Endothelial cell of umbilical vein (primary cell): Measurements from ENCODE around the gene KLHL24. TPM values are rescaled to one million over a fixed set of nuclear protein-coding genes. Genes with fewer than 3 reads are reported as not detected.

Source experiments
- BruUV-seq: library from RNA; stranded (reverse); fragments of 400-500 nt; replicated peaks from 2 replicates; lab custom pipeline; 2021; lab: Mats Ljungman, UMichigan
- CTCF ChIA-PET: fragments of 300-600, 350-600 bp; sonication (Branson Sonifier 250); formaldehyde crosslinking; loops from one replicate; lab custom pipeline; 2021; ENCODE audit warnings: antibody characterized with exemption, inconsistent platforms; lab: Charles Lee
- POLR2A ChIA-PET: fragments of 300-600, 350-600 bp; sonication (Branson Sonifier 250); formaldehyde crosslinking; loops from one replicate; lab custom pipeline; 2021; ENCODE audit warnings: antibody characterized with exemption, inconsistent platforms; lab: Charles Lee
- DNase-seq: peaks from one replicate; pipeline ENCODE4 v3.0.0-alpha.2; 2011; ENCODE audit warnings: low read depth, low spot score
- FAIRE-seq: peaks from 2 replicates; lab custom pipeline; 2011; peaks lifted over from hg19 to GRCh38; lab: Jason Lieb, UNC
- H2AFZ ChIP-seq: 2 replicates; pipeline ENCODE4 v1.6.0; 2012; ENCODE audit warnings: low read depth, low read length, control low read depth, inconsistent platforms
- H3K27ac ChIP-seq: 2 replicates; pipeline ENCODE4 v1.5.1; 2011; ENCODE audit warnings: low read depth, mild to moderate bottlenecking, control low read depth, low read length, moderate library complexity; ENCODE audit not compliant: insufficient read depth
- H3K27me3 ChIP-seq, 2 experiments: 2 replicates each; pipeline versions ENCODE4 v1.6.0 to v1.6.1; 2011; ENCODE audit warnings: low read length in 2 of 2, mixed read lengths in 1 of 2; ENCODE audit not compliant: control insufficient read depth in 2 of 2, insufficient read depth in 2 of 2
- H3K36me3 ChIP-seq, 2 experiments: 2 replicates in 1 of 2; 3 replicates in 1 of 2; pipeline ENCODE4 v1.5.1; 2011; ENCODE audit warnings: low read length in 2 of 2, mild to moderate bottlenecking in 1 of 2, moderate library complexity in 1 of 2; ENCODE audit not compliant: control insufficient read depth in 2 of 2, insufficient read depth in 2 of 2; ENCODE audit errors: extremely low read depth in 1 of 2
- H3K4me1 ChIP-seq: 3 replicates; pipeline ENCODE4 v1.5.1; 2011; ENCODE audit warnings: mild to moderate bottlenecking, low read length; ENCODE audit not compliant: control insufficient read depth, insufficient read depth; ENCODE audit errors: extremely low read depth
- H3K4me2 ChIP-seq: 2 replicates; pipeline ENCODE4 v1.6.1; 2011; ENCODE audit warnings: low read length, control low read depth, mixed read lengths; ENCODE audit not compliant: insufficient read depth
- H3K4me3 ChIP-seq, 3 experiments: fragments of 200-600 bp in 1 of 3; sonication (generic), shearing (Covaris generic) in 1 of 3; replicated peaks in 1 of 3; 2 replicates each; pipeline ENCODE4 v1.5.1; 2011 to 2016; ENCODE audit warnings: control low read depth in 3 of 3, low read length in 3 of 3, mild to moderate bottlenecking in 2 of 3, inconsistent platforms in 1 of 3, low read depth in 1 of 3, moderate library complexity in 1 of 3; ENCODE audit not compliant: insufficient read depth in 1 of 3
- H3K79me2 ChIP-seq: 2 replicates; pipeline ENCODE4 v1.6.0; 2012; ENCODE audit warnings: low read length, inconsistent platforms; ENCODE audit not compliant: control insufficient read depth, insufficient read depth
- H3K9ac ChIP-seq: replicated peaks from 2 replicates; pipeline ENCODE3; 2011; ENCODE audit warnings: low read length, control low read depth; ENCODE audit not compliant: insufficient read depth; ENCODE audit errors: extremely low read depth
- H3K9me1 ChIP-seq: replicated peaks from 3 replicates; pipeline ENCODE4 v1.6.0; 2011; ENCODE audit warnings: mild to moderate bottlenecking, low read length; ENCODE audit not compliant: control insufficient read depth, insufficient read depth; ENCODE audit errors: extremely low read depth
- H3K9me3 ChIP-seq: replicated peaks from 2 replicates; pipeline ENCODE4 v1.5.1; 2012; ENCODE audit warnings: low read length, inconsistent platforms; ENCODE audit not compliant: control insufficient read depth, insufficient read depth
- H4K20me1 ChIP-seq: replicated peaks from 2 replicates; pipeline ENCODE3; 2011; ENCODE audit warnings: mild to moderate bottlenecking, low read length; ENCODE audit not compliant: control insufficient read depth, insufficient read depth; ENCODE audit errors: extremely low read depth
- CTCF ChIP-seq, 2 donors: IDR thresholded peaks; 1 replicate in 1 of 2; 2 replicates in 1 of 2; pipeline ENCODE4 v1.5.1; 2011; ENCODE audit warnings: low read length in 2 of 2, mild to moderate bottlenecking in 2 of 2, moderate library complexity in 2 of 2, control low read depth in 1 of 2, inconsistent platforms in 1 of 2, low read depth in 1 of 2; ENCODE audit not compliant: insufficient read depth in 1 of 2; ENCODE audit errors: extremely low read depth in 1 of 2
- EZH2 ChIP-seq: IDR thresholded peaks from 2 replicates; pipeline ENCODE4 v1.6.1; 2012; ENCODE audit warnings: borderline replicate concordance, low read depth, mild to moderate bottlenecking, moderate library complexity, low read length, inconsistent platforms; ENCODE audit not compliant: severe bottlenecking
- FOS ChIP-seq: IDR thresholded peaks from 2 replicates; pipeline ENCODE4 v1.6.1; 2011; ENCODE audit warnings: mild to moderate bottlenecking, low read length, moderate library complexity, borderline replicate concordance; ENCODE audit not compliant: insufficient read depth
- GATA2 ChIP-seq: IDR thresholded peaks from 2 replicates; pipeline ENCODE4 v1.7.0; 2011; ENCODE audit warnings: low read depth, mild to moderate bottlenecking, moderate library complexity, mixed read lengths, low read length; ENCODE audit not compliant: insufficient read length, insufficient read depth
- JUN ChIP-seq: IDR thresholded peaks from 2 replicates; pipeline ENCODE4 v1.6.1; 2011; ENCODE audit warnings: borderline replicate concordance, low read depth; ENCODE audit not compliant: insufficient read length, insufficient read depth
- MAX ChIP-seq: IDR thresholded peaks from 2 replicates; pipeline ENCODE4 v1.6.1; 2011; ENCODE audit not compliant: insufficient read depth, insufficient read length
- MYC ChIP-seq: IDR thresholded peaks from one replicate; pipeline ENCODE4 v1.6.1; 2011; ENCODE audit warnings: mild to moderate bottlenecking, low read depth, low read length
- POLR2A ChIP-seq: IDR thresholded peaks from 2 replicates; pipeline ENCODE4 v1.6.1; 2012; ENCODE audit warnings: low read depth, mild to moderate bottlenecking, control low read depth, low read length
- POLR2AphosphoS5 ChIP-seq: IDR thresholded peaks from 2 replicates; pipeline ENCODE4 v1.6.1; 2012; ENCODE audit warnings: low read depth, mild to moderate bottlenecking, control low read depth, low read length, moderate library complexity; ENCODE audit not compliant: insufficient read depth
- dilution Hi-C: fragments of 300-500 bp; cut with MboI; formaldehyde crosslinking; loops from one replicate; pipeline ENCODE4 v1.15.0; 2019; ENCODE audit warnings: low sequenced_read_pairs; ENCODE audit not compliant: extremely low pct_ligation_motif_present
- intact Hi-C: fragments of 100-400 bp; cut with micrococcal nuclease; formaldehyde crosslinking; loops from one replicate; pipeline ENCODE4 v1.10.0; 2022
- polyA plus RNA-seq, 4 experiments: library from polyadenylated mRNA; depleted of rRNA in 3 of 4; stranded (reverse) in 3 of 4; unstranded in 1 of 4; fragments of >200 nt; gene quantifications; 2 replicates each; pipeline versions ENCODE4 v1.2.1 to v1.2.3, GENCODE V29; 2011 to 2012; ENCODE audit warnings: missing spikeins in 1 of 4
- total RNA-seq: library from RNA; stranded (reverse); gene quantifications from 2 replicates; pipeline ENCODE4 v1.2.3, GENCODE V29; 2021

KLHL24 gene
- total and polyA plus RNA-seq, 2 donors (not counting 3 experiments of a cell fraction or from before 2014, with no cell fraction given), result 14.0 to 46.2 TPM

- dilution Hi-C loops, result no loop called here
- no peak for FAIRE-seq
- POLR2A ChIA-PET, result no interaction called here
Measured at GRCh38 chr3:183645254-183645653, 9.8 kb downstream of the KLHL24 start.

More at GRCh38 chr3:183645254-183645653, 9.8 kb downstream of the KLHL24 start:
- CTCF ChIA-PET, result interaction anchor here (1.6 kb wide), 1 partner anchor 17 kb away, joined by 6 read pairs; no protein-coding TSS in a partner anchor
- no peaks in the 10 kb centered on the region for H3K4me1 ChIP-seq
- intact Hi-C loops, result no loop called here
- H3K4me3 ChIP-seq, result no peak overlapping the region
- no peak for DNase-seq
- H3K9me3 ChIP-seq, result no peaks in the 10 kb centered on the region
- no peak overlapping the region for H2AFZ ChIP-seq
- H3K27ac ChIP-seq, result no peak overlapping the region
- TF ChIP-seq MYC (no peak), EZH2 (no peak), POLR2A (no peak), MAX (no peak), GATA2 (no peak), POLR2AphosphoS5 (no peak), JUN (no peak), CTCF (IDR thresholded peaks at IDR 0.05; ENCODE audit: extremely low read depth in 1 of 2, insufficient read depth in 1 of 2, low read depth in 1 of 2, low read length in 2 of 2) (no peak), FOS (no peak)
- H3K4me2 ChIP-seq, result no peak overlapping the region
- no peaks in the 10 kb centered on the region for H4K20me1 ChIP-seq
- H3K27me3 ChIP-seq, result no peaks in the 10 kb centered on the region
- no peaks in the 10 kb centered on the region for H3K9me1 ChIP-seq
- no peaks in the 10 kb centered on the region for H3K79me2 ChIP-seq
- H3K9ac ChIP-seq, result no peak overlapping the region
- BruUV-seq, result no TSS peak
- peaks cover 0 to 2% of the 10 kb centered on the region in 2 experiments for H3K36me3 ChIP-seq
